ENCODE measurements around the gene ABR.
"Not testable (repeated sequence)": the region's sequence is repeated elsewhere in the genome, so short reads cannot be mapped to it uniquely, and the experiment has no call there.

The ABR gene

DNA sequence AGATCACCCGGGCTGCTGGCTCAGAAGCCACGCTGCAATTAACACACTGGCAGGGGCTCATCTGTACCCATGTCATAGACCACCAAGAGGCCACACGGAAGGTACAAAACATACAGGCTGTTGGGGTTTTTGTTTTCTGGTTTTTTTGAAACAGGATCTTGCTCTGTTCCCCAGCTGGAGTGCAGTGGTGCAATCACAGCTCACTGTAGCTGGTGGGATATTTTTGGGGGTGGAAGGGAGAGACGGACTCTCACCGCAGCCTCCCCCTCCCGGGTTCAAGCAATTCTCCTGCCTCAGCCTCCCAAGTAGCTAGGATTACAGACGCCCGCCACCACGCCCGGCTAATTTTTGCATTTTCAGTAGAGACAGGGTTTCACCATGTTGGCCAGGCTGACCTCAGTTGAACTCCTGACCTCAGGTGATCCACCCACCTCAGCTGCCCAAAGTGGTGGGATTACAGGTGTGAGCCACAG lies 19.5 kb upstream of the ABR start:
- DNase-seq = not testable (repeated sequence)

DNA sequence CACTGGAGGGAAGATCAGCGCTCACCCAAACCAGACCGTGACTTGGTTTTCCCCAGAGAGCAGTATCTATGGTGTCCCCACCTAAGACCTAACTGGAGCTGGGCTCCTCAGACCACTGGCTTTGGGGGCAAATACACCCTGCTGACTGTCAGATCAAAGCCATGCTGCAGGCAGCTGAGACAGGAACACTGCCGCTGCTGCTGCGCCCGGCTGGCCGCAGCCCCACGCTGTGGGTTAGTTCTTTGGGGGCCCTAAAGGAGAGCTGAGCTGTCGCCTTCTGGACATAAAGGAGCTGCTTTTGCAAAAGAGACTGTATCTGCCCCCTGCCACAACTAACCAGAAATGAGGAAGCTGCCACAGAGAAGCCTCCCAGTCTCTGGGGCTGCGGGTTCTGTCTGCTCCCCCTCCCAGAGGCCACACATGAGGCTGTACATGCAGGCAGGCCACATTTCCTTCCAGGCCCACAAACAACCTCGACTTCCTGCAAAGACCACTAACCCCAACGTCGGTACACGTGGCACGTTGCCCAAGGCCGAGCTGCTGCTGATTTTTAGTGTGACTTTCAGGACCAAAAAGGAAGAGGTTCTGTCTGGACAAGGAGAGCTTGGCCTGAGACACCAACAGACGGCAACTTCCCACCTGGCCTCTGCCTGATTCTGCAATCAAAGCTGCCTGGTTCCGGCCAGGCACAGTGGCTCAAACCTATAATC lies 18.2 kb upstream of the ABR start:
- DNase-seq = no peak

DNA sequence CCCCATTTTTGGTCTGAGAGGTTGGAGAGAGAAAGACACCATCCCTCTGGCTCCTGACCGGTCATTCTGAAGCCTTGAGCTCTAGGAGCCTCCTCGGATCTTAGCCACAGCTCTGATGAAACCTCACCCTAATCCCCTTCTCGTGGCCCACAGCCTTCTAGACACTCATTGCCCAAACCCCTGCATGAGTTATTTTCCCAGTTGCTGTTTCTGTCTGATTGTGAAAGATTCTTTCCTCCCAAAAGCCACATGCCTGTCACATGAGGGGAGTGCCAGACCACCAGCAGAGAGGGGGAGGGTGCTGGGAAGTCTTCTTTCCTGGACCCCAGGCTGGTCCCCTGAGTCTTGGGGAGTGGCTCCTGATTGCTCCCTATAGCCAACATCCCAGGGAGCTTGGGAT lies 17.6 kb upstream of the ABR start:
- DNase-seq = no peak

DNA sequence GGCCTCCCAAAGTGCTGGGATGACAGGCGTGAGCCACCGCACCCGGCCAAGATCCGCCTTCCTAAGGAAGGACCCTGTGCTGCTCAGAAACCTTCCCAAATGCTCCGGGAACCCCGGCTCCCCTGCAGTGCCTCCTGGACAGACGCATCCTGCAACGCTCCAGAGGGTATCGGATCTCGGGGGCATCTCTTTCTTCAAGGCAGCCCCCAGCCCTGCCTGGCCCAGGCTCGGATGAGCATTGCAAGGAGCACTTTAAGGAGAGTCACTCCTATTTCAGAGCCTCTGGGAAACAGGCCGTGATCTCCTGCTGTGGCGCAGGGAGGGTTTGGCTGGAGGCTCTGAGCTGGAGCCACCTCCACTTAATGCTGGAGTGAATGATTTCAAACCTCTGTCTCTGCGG lies 17.2 kb upstream of the ABR start:
- no peak for DNase-seq

DNA sequence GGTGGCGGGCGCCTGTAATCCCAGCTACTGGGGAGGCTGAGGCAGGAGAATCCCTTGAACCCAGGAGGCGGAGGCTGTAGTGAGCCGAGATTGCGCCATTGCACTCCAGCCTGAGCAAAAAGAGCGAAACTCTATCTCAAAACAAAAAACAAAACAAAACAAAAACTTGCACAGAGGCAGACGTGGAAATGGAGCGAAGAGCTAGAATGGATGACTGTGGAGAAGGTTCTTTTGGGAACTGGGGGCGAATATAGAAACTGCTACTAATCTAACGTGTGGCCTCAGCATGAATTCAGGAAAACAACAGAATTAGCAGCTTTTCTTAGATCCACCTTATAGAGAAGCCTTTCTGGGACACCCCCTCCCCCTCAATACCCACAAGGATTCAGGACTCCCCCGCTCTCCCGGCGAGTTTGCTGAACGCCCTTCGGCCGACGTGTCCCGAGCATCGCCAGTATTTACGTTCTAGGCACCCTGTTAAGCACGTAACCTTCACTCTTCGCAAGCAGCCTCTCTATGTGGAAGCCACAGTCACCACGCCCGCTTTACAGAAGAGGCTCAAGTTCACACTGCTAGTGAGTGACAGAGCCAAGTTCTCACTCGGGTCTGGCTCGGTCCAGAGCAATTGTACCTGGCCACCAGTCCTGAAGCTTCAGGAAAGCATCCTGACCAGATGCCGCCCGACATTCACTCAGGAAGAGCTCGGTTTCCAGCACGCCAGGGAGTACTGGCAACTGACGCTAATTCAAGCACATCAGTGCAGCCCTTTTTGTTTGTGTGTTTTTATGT lies 13.3 kb upstream of the ABR start:
- DNase-seq = no peak

DNA sequence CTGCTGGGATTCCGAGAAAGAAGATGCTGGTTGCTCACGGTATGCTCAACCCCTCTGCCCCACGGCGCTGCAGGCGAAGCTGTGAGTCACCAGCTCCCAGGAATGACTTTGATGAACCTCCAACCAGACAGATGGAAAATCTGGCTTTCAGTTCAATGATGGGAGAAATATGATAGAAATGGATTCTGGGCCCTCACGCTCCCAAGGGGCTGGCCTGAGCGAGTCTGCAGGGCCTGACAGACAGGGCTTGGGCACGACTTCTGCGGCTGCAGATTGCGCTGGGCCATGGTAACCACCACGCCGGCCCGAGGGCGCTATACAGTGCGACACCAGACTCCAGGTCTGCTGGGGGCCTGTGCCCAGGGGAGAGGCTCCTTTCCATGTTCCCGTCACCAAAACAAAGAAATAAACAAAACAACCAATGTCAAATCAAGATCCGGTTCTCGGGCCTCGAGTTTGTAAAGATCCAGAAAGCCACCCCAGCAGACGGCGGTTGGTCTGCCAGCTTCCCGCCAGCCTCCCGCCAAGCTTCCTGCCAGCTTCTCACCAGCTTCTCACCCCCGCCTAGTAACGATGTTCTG lies 11.1 kb upstream of the ABR start:
- no peak for DNase-seq

DNA sequence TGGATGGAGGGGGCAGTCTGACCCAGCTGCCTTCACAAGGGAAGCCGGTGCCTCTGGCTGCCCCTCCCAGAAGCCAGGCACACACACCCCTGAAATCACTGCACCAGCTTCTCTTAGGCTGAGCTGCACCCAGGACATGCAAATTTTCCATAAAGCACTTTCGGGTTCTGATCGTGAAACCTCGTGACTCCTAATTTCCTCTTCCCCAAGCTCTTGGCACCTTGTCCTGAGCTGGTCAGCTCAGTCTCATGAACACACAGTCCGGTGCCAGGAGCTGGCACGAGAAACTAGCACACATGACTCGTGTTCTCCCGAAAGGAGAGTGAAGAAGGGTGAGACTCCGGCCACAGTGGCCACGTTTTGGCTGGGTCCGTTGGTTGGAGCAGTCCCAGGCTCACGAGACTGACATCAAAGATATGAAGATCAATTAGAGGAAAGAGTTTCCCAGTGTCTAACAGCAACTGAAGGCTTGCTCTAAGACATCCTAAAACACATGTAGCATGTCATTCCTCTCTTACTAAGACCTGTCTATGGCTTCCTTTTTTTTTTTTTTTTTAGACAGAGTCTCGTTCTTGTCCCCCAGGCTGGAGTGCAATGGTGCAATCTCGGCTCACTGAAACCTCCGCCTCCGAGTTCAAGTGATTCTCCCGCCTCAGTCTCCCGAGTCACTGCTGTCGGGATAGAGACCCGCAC lies 9.2 kb upstream of the ABR start:
- DNase-seq = no peak

DNA sequence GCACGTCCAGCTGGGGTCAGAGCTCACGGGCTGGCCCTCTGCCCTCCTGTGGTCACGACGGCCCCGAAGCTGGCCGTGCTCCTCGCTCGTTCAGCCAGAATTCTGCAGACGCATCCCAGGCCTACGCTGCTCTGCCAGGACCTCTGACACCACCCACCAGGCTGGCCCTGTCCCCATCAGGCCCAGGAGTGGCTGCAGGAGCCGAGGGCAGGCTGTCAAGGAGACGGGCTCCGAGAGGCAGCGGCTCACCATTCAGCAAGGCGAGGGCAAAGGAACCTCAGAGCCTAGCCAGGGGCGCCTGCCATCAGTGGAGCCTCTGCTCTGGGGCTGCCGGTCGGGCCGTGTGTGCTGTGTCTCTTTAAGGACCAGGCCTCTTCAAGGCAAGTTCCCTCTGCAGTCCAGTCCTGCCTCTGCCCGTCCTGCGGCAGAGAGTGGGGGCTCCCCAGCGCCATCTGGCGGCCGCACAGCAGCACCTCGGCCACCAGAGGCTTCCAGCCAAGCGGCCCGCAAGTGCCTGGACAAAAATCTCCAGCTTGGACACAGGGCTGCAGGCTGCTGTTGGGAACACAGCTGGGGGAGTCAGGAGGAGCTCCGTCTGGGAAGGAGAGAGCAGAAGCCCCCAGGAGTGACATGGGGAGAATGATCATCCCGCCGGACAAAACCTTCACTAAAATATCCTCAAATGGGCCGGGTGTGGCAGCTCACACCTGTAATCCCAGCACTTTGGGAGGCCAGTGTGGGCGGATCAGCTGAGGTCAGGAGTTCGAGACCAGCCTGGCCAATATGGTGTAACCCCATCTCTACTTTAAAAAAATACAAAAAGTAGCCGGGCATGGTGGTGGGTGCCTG lies 7.4 kb upstream of the ABR start:
- DNase-seq = peak; percentile 5

DNA sequence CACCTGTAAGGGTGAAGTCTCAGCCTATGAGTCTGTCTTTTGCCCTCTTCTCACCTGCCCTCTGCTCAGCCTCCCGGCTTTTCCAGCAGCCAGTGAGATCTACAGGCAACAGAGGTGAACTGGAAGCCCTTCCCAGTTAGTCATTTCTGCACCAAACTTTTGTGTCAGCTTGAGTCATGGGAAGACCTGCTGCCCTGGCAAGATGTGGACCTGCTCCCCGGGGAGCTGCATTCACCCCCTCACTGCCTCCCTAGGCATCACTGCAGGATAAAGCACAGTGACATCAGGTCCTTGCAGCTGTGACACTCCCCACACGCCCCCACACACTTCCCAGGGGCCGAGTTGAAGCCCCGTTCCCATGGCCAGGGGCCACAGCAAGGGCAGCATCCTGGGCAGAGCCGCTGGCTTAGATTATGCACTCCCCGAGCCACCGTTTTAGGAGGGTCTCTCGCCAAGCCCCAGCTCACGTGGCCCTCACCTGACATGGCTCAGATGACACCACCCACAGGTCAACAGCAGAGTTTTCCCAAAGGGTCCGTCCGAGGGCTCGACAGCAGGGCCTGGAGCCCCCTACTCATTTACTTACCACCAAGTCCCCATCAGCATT lies 6.5 kb upstream of the ABR start:
- DNase-seq = no peak

DNA sequence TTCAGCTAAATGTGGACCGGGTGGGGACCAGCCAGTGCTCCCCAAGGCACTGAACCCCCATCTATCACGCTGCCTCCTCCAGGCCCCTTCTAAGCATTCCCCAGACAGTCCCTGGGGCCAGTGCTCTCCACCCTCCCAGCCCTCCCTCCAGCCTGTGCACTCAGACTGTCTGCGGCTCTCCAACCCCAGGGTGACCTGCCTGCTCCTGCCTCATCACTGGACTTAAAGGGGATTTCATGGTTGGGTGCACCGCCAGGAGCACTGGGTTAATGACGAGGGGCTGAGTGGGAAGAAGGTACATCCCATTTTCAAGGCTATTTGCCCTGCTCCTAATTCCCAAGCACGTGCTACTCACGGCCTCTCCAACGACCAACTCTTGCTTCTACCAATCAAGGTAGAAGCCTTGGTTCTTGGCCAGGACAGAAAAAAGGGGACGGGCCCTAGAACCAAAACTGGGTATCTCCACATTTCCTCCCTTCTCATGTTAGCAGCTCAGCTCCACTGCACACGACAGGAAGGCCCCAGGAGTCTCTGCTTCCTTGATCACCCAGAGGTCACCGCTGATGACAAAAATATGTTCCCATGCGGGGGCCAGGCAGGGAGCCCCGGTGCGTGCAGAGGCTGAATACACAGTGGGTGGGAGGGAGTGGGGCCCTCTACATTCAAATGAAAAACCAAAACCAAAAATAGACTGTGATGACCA lies 3.5 kb upstream of the ABR start:
- no peak for DNase-seq

DNA sequence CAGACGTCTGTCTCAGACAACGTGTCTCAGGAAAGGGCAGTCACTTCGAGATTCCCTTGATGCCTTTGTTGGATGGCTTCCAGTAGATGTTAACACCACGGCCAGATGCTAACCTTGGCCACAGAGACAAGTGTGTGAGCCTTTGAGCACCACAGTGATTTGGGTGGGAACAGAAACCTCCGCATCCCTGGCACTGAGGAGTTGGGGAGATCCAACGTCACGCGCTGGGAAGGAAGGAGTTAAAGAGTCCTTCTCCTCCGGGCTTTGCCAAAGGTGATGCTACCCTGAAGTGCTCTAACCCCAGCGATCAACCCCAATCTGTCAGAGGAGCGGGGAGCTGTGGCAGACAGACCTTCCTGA lies 3.0 kb upstream of the ABR start:
- no peak for DNase-seq

DNA sequence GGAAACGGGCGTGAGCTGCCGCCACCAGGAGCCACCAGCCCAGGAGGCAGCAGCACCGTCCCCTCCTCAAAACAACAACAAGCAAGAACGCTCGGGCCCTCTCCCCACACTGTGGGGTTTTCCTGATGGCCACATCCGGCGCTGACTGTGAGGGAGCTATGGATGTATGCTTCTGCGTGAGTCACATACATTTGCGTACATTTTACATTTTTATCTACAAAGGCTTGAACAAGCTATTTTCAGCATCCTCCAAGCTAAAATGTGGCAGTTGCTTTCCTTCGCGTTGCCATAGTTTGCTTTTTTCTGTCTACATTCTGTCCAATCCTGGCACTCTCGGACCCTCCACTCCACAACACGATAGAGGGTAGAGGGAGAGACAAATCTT lies 2.0 kb upstream of the ABR start:
- peak; percentile 44 for DNase-seq

DNA sequence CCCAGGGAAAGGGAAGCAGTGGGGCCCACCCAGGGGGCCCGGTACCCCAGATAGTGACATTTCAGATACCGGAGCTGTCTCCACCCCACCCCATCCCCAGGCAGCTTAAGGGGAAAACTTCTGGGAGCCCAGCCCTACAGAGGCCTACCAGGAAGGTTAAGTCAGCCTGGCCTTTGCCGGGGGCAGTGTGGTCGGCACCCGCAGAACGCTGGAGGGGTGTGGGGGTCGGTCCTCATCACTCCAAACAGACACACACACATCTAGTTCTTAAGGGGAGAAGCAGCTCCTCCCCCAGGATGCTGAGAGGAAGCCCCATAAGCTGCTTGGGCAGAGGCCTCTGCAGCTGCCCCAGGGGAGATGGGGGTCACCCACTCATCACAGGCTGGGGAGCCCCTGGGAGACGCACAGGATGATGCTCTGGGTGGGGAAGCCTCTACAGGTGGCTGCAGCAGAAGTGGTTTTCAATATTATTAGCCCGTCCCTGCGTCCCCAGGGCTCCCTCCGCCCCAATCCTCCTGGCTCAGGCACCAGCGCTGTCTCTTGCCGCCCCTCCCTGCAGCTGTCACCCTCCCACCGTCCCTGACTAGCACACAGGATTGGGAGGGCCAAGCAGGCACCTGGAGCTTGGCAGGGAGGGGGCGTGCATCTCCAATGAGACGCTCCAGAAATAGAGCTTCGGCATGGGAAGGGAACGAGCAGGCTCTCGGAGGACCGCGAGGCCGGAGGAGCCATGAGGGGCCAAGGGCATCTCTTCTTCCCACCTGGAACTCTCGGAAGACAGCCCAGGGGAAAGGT lies 1.4 kb upstream of the ABR start:
- peak; percentile 44 for DNase-seq

DNA sequence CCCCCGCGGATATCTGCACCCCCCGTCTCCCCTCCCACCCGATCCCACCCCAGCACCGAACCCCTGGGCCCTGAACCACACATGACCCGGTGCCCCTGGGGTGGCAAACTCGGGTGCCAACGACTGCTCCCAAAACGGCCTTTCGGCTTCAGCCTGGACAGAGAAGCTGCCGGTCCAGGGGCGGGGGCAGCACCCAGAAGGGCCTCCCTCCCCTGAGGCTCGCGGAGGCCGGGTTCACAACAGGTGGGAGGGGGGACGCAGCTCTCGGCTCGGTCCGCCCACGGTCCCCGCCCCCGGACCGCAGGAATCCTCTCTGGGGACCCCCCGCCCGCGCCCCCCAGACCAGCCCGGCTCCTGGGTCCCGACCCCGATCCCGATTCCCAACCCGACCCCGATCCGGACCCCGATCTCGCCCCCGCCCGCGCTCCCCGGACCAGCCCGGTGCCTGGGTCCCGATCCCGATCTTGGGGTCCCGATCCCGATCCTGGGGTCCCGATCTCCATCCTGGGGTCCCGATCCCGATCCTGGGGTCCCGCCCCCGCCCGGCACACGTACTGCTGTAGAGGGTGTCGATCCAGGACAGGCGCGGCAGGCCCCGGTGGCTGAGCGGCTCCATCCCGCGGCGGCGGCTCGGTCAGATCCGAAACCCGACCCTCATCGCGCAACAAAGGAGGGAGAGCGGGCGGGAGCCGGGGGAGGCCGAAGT lies 516 bp downstream of the ABR start:
- DNase-seq = no peak

DNA sequence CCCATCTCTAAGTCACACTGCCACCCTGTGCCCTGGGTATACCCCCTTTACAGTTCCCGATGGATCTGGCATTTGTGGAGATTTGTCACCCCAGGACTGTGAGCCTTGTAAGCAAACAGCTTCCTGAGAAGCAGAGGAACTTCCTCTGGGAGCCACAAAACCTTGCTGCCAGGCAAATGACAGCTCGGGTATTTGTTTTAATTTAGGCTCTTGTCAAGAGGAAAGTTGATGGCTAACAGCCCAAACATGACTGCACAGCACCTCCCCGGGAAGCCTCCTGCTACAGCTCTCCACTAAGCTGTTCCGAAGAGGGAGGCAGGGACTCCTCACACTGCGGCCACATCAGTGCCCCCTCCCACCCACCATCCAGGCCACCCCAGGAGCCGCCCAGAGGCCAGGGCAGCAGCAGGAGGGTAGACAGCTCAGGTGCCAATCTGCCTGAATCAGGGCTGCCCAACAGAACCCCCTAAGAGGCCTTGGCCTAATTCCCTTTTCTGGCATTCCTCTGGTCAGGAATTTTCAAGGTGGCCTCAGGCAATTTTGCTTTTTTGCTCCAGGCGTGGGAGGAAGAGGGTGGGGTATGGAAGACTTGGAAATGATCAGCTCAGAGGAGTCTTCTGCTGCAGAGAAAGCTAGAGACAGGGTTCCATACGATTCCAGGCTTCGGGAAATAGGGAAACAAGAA lies 2.6 kb downstream of the ABR start:
- DNase-seq = no peak

DNA sequence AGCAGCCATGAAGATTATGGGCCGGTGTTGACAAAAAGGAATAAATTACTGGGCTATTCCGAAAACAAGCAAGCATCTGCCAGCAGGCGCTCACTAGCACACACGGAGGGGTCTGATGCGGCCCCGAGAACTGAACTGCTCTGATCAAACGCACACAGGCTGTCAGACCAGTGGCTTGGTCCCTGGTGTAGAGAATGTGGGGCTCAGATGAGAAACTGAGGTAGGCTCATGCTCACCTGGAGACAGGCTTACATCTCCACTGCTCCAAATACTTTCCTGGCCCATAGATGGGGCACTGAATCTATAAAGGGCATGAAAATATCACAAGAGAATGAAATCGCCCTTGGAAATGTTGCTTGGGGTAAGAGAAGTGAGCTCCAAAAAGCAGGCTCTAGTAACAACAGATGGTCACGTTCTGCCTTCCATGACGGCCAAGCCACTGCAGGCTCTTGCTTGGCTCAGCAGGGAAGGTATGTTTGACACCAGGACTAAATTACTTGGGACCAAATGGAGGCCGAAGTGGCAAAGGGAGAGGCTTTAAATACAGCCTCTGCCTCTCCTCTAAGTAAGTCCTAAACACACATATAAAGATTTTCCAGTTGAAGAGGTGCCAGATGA lies 5.4 kb downstream of the ABR start:
- DNase-seq = no peak

DNA sequence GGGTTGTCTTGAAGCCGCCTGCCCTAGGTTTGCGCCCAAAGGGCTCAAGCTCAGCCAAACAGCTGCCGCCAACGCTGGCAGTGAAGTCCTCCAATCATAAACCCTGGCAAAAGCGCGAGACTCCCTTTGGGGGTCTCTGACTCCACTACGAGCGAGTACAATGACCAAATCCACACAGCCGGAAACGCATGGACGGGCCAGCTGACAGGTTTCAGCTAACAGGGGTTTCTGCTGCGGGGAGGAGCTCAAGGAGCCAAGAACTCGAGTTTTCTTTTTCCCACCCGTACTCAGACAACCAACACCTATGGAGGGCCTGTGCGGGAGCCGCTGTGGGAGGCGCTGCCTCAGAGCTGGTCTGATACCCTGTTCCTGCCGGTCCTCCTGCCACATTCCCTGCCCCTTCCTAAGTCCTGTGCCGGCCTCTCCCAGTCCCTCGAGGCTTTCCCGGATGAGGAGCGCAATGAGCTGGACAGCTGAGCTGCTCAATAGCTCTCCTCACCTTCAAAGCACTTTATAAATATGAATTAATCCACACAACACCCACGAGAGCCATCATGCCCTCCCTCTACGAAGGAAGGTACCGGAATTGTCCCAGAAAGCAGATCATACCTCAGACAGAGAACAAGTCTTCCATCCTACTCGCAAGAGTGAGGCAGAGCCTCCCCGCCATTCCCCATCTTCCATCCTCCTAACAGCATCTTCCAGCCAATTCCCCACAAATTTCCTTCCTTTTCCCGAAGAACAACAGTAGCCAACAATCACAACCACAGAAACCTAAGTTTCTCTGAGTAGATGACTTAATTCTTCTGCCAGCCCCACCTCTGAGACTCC lies 6.1 kb downstream of the ABR start:
- no peak for DNase-seq

DNA sequence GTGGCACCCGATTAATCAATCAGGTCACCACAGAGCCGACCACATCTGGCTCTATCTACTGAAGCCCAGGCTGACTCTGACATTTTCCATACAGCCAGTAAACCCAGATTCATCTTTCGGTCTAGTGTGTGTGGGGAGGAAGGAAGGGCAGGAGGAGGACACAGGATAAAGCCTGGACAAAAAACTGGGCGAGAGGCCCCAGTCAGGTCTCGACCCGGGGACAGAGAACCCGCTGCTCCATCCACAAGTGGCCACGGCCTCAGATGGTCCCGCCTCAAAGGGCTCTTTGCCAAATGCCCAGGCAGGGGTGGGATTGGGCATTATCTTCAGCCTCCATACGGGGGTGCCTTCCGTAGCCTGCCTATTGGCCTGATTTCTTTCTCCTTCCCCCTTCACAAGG lies 7.8 kb downstream of the ABR start:
- no peak for DNase-seq

Data from NCI-H526 treated with DMSO at 0.1 percent for 48 hours (cell line).